GM10266 (cell line): ENCODE measurements around the gene SURF4.

ENCODE experiments used
- DNase-seq: peaks from one replicate; pipeline ENCODE4 v3.0.0; 2012; ENCODE audit errors: extremely low spot score
- CTCF ChIP-seq: IDR thresholded peaks from 2 replicates; pipeline ENCODE4 v1.5.1; 2012; ENCODE audit warnings: mild to moderate bottlenecking, low read depth; ENCODE audit not compliant: control insufficient read depth, insufficient read depth; ENCODE audit errors: missing control alignments

The SURF4 gene

GRCh38 chr9:133404454-133405002 lies 28.7 kb upstream of the SURF4 start:
- no peak for TF ChIP-seq CTCF
- no peak for DNase-seq

- no peak for DNase-seq
- peak; percentile 53 for TF ChIP-seq CTCF
Observed at GRCh38 chr9:133403766-133404453, 28.1 kb upstream of the SURF4 start.

GRCh38 chr9:133402689-133403088 lies 26.8 kb upstream of the SURF4 start:
- no peak for DNase-seq
- no peak for TF ChIP-seq CTCF

GRCh38 chr9:133401588-133401987 lies 25.7 kb upstream of the SURF4 start:
- DNase-seq, result no peak
- no peak for TF ChIP-seq CTCF

- no peak for DNase-seq
- no peak for TF ChIP-seq CTCF
Observed at GRCh38 chr9:133400292-133400691, 24.4 kb upstream of the SURF4 start.

- DNase-seq, result no peak
- TF ChIP-seq CTCF, result no peak
Observed at GRCh38 chr9:133397895-133398294, 22.0 kb upstream of the SURF4 start.

- DNase-seq, result no peak
- no peak for TF ChIP-seq CTCF
Observed at GRCh38 chr9:133397370-133397769, 21.5 kb upstream of the SURF4 start.
